H1 (cell line): Measurements from ENCODE around the gene CENPC. TPM values are rescaled to one million over a fixed set of nuclear protein-coding genes. Genes with fewer than 3 reads are reported as not detected.

ENCODE experiments used
- CTCF ChIA-PET: fragments of 300-600 bp; sonication (Branson Sonifier 250); formaldehyde crosslinking; loops from one replicate; lab custom pipeline; 2021; ENCODE audit not compliant: partially characterized antibody; lab: Charles Lee
- POLR2A ChIA-PET: fragments of 300-600 bp; sonication (Branson Sonifier 250); formaldehyde crosslinking; loops from one replicate; lab custom pipeline; 2021; ENCODE audit warnings: inconsistent platforms; ENCODE audit not compliant: partially characterized antibody; lab: Charles Lee
- DNase-seq, 2 experiments: peaks; one replicate each; pipeline versions ENCODE4 v3.0.0 to v3.0.0-alpha.2; 2010 to 2022; ENCODE audit warnings: low spot score in 2 of 2, low read depth in 1 of 2, mixed read lengths in 1 of 2
- FAIRE-seq: peaks from 2 replicates; lab custom pipeline; 2011; peaks lifted over from hg19 to GRCh38; lab: Jason Lieb, UNC
- H2AFZ ChIP-seq: 2 replicates; pipeline ENCODE4 v1.8.1; 2012; ENCODE audit warnings: low read length, inconsistent platforms
- H2AK5ac ChIP-seq: 2 replicates; pipeline ENCODE4 v1.6.1; 2013; ENCODE audit warnings: low read depth, low read length
- H2BK120ac ChIP-seq: replicated peaks from 2 replicates; pipeline ENCODE3; 2013; ENCODE audit warnings: low read depth, low read length, inconsistent platforms
- H2BK12ac ChIP-seq: 2 replicates; pipeline ENCODE4 v1.6.1; 2013; ENCODE audit warnings: low read depth, low read length
- H2BK15ac ChIP-seq: 2 replicates; pipeline ENCODE4 v1.6.1; 2013; ENCODE audit warnings: low read length
- H2BK20ac ChIP-seq: 2 replicates; pipeline ENCODE4 v1.6.1; 2013; ENCODE audit warnings: low read length
- H2BK5ac ChIP-seq: 2 replicates; pipeline ENCODE4 v1.6.1; 2013; ENCODE audit warnings: low read depth, low read length
- H3K14ac ChIP-seq: 2 replicates; pipeline ENCODE4 v1.6.1; 2013; ENCODE audit warnings: inconsistent platforms; ENCODE audit not compliant: insufficient read length
- H3K18ac ChIP-seq: 2 replicates; pipeline ENCODE4 v1.6.1; 2013; ENCODE audit warnings: low read length; ENCODE audit errors: extremely low read depth
- H3K23ac ChIP-seq: 2 replicates; pipeline ENCODE4 v1.6.1; 2013; ENCODE audit warnings: inconsistent platforms; ENCODE audit not compliant: insufficient read length
- H3K23me2 ChIP-seq: 2 replicates; pipeline ENCODE4 v1.6.1; 2013; ENCODE audit warnings: low read depth, low read length
- H3K27ac ChIP-seq: 2 replicates; pipeline ENCODE4 v1.6.1; 2011; ENCODE audit warnings: low read depth, low read length, inconsistent platforms
- H3K27me3 ChIP-seq, 4 experiments: replicated peaks in 1 of 4; 1 replicate in 1 of 4; 2 replicates in 3 of 4; pipeline versions ENCODE4 v1.6.1 to v1.8.1; 2011 to 2013; ENCODE audit warnings: low read length in 3 of 4, mild to moderate bottlenecking in 3 of 4, inconsistent platforms in 2 of 4, mixed read lengths in 2 of 4, moderate library complexity in 1 of 4; ENCODE audit not compliant: control insufficient read depth in 3 of 4, insufficient read depth in 3 of 4; ENCODE audit errors: extremely low read depth in 1 of 4
- H3K36me3 ChIP-seq, 4 experiments: 2 replicates each; pipeline versions ENCODE4 v1.6.1 to v1.8.1; 2011 to 2013; ENCODE audit warnings: mild to moderate bottlenecking in 4 of 4, low read length in 3 of 4, moderate library complexity in 2 of 4, control low read depth in 1 of 4, inconsistent platforms in 1 of 4; ENCODE audit not compliant: insufficient read depth in 4 of 4, control insufficient read depth in 2 of 4
- H3K4ac ChIP-seq: replicated peaks from 2 replicates; pipeline ENCODE3; 2013; ENCODE audit warnings: low read length, low read depth, mixed read lengths, inconsistent platforms; ENCODE audit not compliant: insufficient read length
- H3K4me1 ChIP-seq, 4 experiments: replicated peaks in 1 of 4; 1 replicate in 1 of 4; 2 replicates in 3 of 4; pipeline versions ENCODE4 v1.6.1 to v1.8.1; 2011 to 2013; ENCODE audit warnings: low read length in 3 of 4, inconsistent platforms in 2 of 4, mixed read lengths in 1 of 4; ENCODE audit not compliant: insufficient read depth in 4 of 4, control insufficient read depth in 3 of 4
- H3K4me2 ChIP-seq, 2 experiments: 2 replicates each; pipeline versions ENCODE4 v1.6.1 to v1.8.1; 2011 to 2013; ENCODE audit warnings: low read depth in 2 of 2, low read length in 2 of 2, control low read depth in 1 of 2, inconsistent platforms in 1 of 2, mild to moderate bottlenecking in 1 of 2; ENCODE audit not compliant: insufficient read depth in 1 of 2
- H3K4me3 ChIP-seq, 4 experiments: fragments of 200-600, 300-600 bp in 1 of 4; sonication (generic), shearing (Covaris generic), sonication (Bioruptor Twin) in 1 of 4; 2 replicates each; pipeline versions ENCODE4 v1.5.1 to v1.8.1; 2011 to 2016; ENCODE audit warnings: low read length in 4 of 4, low read depth in 3 of 4, control low read depth in 2 of 4, inconsistent platforms in 2 of 4, mild to moderate bottlenecking in 2 of 4, mixed read lengths in 1 of 4, moderate library complexity in 1 of 4; ENCODE audit not compliant: insufficient read depth in 2 of 4; ENCODE audit errors: extremely low read depth in 1 of 4
- H3K56ac ChIP-seq: replicated peaks from 2 replicates; pipeline ENCODE3; 2013; ENCODE audit warnings: low read depth, mild to moderate bottlenecking, mixed read lengths, low read length, inconsistent platforms; ENCODE audit not compliant: insufficient read length
- H3K79me1 ChIP-seq: 2 replicates; pipeline ENCODE4 v1.6.1; 2013; ENCODE audit warnings: low read depth, low read length, control low read depth
- H3K79me2 ChIP-seq, 2 experiments: 2 replicates each; pipeline versions ENCODE4 v1.6.1 to v1.8.1; 2012 to 2013; ENCODE audit warnings: low read length in 2 of 2, mild to moderate bottlenecking in 2 of 2, inconsistent platforms in 1 of 2; ENCODE audit not compliant: insufficient read depth in 2 of 2, control insufficient read depth in 1 of 2
- H3K9ac ChIP-seq, 4 experiments: replicated peaks in 1 of 4; 1 replicate in 1 of 4; 2 replicates in 3 of 4; pipeline versions ENCODE4 v1.6.1 to v1.8.1; 2011 to 2013; ENCODE audit warnings: low read depth in 3 of 4, low read length in 3 of 4, control low read depth in 2 of 4, mild to moderate bottlenecking in 2 of 4, moderate library complexity in 2 of 4, inconsistent platforms in 1 of 4; ENCODE audit errors: extremely low read depth in 1 of 4
- H3K9me3 ChIP-seq, 2 experiments: 2 replicates each; pipeline versions ENCODE4 v1.6.1 to v1.8.1; 2012 to 2013; ENCODE audit warnings: mild to moderate bottlenecking in 2 of 2, moderate library complexity in 2 of 2, control low read depth in 1 of 2, inconsistent platforms in 1 of 2, low read depth in 1 of 2, low read length in 1 of 2, mixed read lengths in 1 of 2; ENCODE audit not compliant: insufficient read depth in 2 of 2
- H4K20me1 ChIP-seq, 2 experiments: replicated peaks in 1 of 2; 2 replicates each; pipeline versions ENCODE3 to v1.8.1; 2011 to 2013; ENCODE audit warnings: inconsistent platforms in 2 of 2, low read length in 2 of 2, mild to moderate bottlenecking in 1 of 2; ENCODE audit not compliant: insufficient read depth in 2 of 2, control insufficient read depth in 1 of 2
- H4K5ac ChIP-seq: 2 replicates; pipeline ENCODE4 v1.6.1; 2013; ENCODE audit warnings: low read length, low read depth, mixed read lengths, inconsistent platforms; ENCODE audit not compliant: insufficient read length
- H4K8ac ChIP-seq: 2 replicates; pipeline ENCODE4 v1.8.0; 2013; ENCODE audit warnings: mild to moderate bottlenecking, moderate library complexity, low read length, inconsistent platforms; ENCODE audit not compliant: insufficient read depth; ENCODE audit errors: extremely low read depth
- H4K91ac ChIP-seq: replicated peaks from 2 replicates; pipeline ENCODE3; 2013; ENCODE audit warnings: low read length, mixed read lengths, inconsistent platforms; ENCODE audit not compliant: insufficient read length
- HDAC2 ChIP-seq, 2 experiments: fragments of 300-600 bp in 1 of 2; sonication (generic) in 1 of 2; IDR thresholded peaks; 2 replicates each; pipeline ENCODE4 v1.6.1; 2011 to 2012; ENCODE audit warnings: low read depth in 2 of 2, low read length in 2 of 2, mild to moderate bottlenecking in 2 of 2, moderate library complexity in 2 of 2, borderline replicate concordance in 1 of 2, inconsistent platforms in 1 of 2
- NANOG ChIP-seq: IDR thresholded peaks from 2 replicates; pipeline ENCODE4 v1.6.1; 2011; ENCODE audit warnings: low read length, low read depth, mild to moderate bottlenecking, inconsistent platforms; ENCODE audit not compliant: insufficient read depth, poor library complexity, severe bottlenecking
- POLR2AphosphoS5 ChIP-seq: IDR thresholded peaks from 2 replicates; pipeline ENCODE4 v1.6.1; 2011; ENCODE audit warnings: low read depth, low read length
- TAF7 ChIP-seq: optimal IDR thresholded peaks from 2 replicates; pipeline ENCODE3; 2011; ENCODE audit warnings: low read depth, mild to moderate bottlenecking, inconsistent platforms, low read length, moderate library complexity, borderline replicate concordance
- ZNF274 ChIP-seq: IDR thresholded peaks from 2 replicates; pipeline ENCODE4 v1.7.0; 2012; ENCODE audit warnings: low read length, borderline replicate concordance; ENCODE audit errors: extremely low read depth
- WGBS, 2 experiments: shearing (Covaris generic) in 1 of 2; methylation state at CpG; one replicate each; pipeline versions ENCODE4 v1.1.6 to v1.1.7; 2013 to 2015; ENCODE audit warnings: low lambda C conversion rate in 2 of 2, mixed read lengths in 2 of 2, inconsistent platforms in 1 of 2, low coverage in 1 of 2, missing lambda C conversion rate in 1 of 2; ENCODE audit not compliant: insufficient replicate concordance in 2 of 2, insufficient coverage in 1 of 2, insufficient read length in 1 of 2; ENCODE audit errors: extremely low coverage in 1 of 2, missing lambda C conversion rate in 1 of 2; 5-methylcytosine and 5-hydroxymethylcytosine counted together
- polyA plus RNA-seq, 7 experiments: library from polyadenylated mRNA; depleted of rRNA in 3 of 7; stranded (reverse) in 5 of 7; unstranded in 2 of 7; fragments of >200 nt in 5 of 7; fragments of 200-250 nt in 2 of 7; gene quantifications; 1 replicate in 5 of 7; 2 replicates in 1 of 7; 4 replicates in 1 of 7; pipeline versions ENCODE4 v1.2.1 to v1.2.3, GENCODE V29; 2011 to 2013; ENCODE audit warnings: missing spikeins in 2 of 7, mixed read lengths in 2 of 7
- total RNA-seq: library from RNA; stranded (reverse); fragmentation: NEBNext Ultra II Directional; extraction: Animal tissue kit (Norgen Biotek cat#: 25700); gene quantifications from 2 replicates; pipeline ENCODE4 v1.2.1, GENCODE V29; 2021

The CENPC gene
- total and polyA plus RNA-seq, 2 of the 8 experiments (the other 6 are each of a cell fraction or from before 2014, with no cell fraction given) = 2.8 to 15.7 TPM

- Histone ChIP-seq H2BK15ac (no peak overlapping the region), H2BK20ac (no peak overlapping the region), H3K4me2 (no peak overlapping the region), H3K79me2 (no peaks in the 10 kb centered on the region), H4K8ac (no peak overlapping the region), H4K5ac (no peak overlapping the region), H2AK5ac (no peak overlapping the region), H3K23me2 (no peaks in the 10 kb centered on the region), H3K4me1 (no peaks in the 10 kb centered on the region), H2AFZ (no peak overlapping the region), H3K36me3 (no peaks in the 10 kb centered on the region), H2BK120ac (no peak overlapping the region), H3K56ac (no peak overlapping the region), H3K18ac (no peak overlapping the region), H3K27me3 (no peaks in the 10 kb centered on the region), H2BK12ac (no peak overlapping the region), H4K91ac (no peak overlapping the region), H3K4me3 (no peak overlapping the region), H3K23ac (no peak overlapping the region), H2BK5ac (no peak overlapping the region), H3K4ac (no peak overlapping the region), H3K14ac (no peak overlapping the region), H3K79me1 (no peaks in the 10 kb centered on the region), H3K9me3 (no peaks in the 10 kb centered on the region), H4K20me1 (no peaks in the 10 kb centered on the region), H3K27ac (no peak overlapping the region), H3K9ac (no peak overlapping the region)
- FAIRE-seq (no peak), DNase-seq (no peak)
- TF ChIP-seq POLR2AphosphoS5 (no peak), TAF7 (no peak), ZNF274 (no peak), NANOG (no peak), HDAC2 (IDR thresholded peaks at IDR 0.05; ENCODE audit: borderline replicate concordance in 1 of 2, low read depth in 2 of 2, low read length in 2 of 2) (no peak)
- POLR2A ChIA-PET = no interaction called here
- WGBS, 2 experiments = 95% methylated on average over 2 of the region's 2 CpGs; no CpG with 5 or more reads in 1 of the 2 experiments
- CTCF ChIA-PET = no interaction called here
Observed at GRCh38 chr4:67568820-67569219, 23.5 kb upstream of the CENPC start.
